ENCODE measurements around the gene RELN.

DNA sequence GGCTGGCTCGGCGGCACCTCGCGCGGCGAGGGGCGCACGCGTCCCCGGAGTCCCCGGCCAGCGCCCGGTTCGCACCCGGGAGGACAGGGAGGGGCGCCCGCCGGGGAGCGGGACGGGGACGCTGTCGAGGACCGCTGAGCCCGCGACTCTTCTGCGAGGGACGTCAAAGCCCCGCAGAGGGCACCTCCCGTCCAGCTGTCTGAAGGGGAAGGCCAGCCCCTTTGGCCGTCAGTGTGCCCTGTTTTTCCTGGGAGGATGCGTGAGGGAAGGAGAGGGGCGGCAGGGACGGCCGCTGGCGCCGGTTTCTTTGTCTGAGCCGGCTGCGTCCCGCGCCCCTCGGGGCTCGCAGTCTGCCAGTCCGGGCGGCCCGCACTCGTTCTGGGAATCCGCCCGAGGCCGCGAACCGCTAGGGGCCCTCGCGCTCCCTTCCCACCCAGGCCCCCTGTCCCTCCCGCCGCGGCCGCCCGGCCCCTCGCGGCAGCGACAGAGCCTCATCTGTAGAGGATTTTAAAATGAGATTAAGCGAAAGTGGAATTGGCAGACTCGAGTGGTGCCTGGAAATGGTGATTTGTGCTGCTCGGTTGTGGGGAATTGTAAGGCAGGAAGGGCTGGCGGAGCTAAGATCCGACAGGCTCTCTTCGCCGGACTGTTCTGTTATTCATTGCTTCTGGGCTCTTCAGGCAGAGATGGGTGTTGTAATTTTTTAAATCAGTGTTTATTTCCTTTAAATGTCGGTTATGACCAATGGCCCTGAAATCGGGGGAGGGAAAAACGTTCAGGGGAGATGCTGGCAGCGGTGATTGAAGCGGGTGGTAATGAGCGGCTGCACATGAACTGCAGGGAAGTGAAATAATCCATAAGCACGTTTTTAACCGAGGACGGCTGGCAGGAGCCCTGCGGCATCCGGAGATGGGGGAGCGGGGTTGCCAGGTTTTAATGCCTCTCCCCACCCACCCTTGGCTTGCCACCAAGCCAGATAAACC, 618 bp upstream of the RELN start:
- TF ChIP-seq EZH2 (IDR thresholded peaks at IDR 0.05; ENCODE audit: low read length, unreplicated experiment) = peak; percentile 74
- TF ChIP-seq, protein P1, sequence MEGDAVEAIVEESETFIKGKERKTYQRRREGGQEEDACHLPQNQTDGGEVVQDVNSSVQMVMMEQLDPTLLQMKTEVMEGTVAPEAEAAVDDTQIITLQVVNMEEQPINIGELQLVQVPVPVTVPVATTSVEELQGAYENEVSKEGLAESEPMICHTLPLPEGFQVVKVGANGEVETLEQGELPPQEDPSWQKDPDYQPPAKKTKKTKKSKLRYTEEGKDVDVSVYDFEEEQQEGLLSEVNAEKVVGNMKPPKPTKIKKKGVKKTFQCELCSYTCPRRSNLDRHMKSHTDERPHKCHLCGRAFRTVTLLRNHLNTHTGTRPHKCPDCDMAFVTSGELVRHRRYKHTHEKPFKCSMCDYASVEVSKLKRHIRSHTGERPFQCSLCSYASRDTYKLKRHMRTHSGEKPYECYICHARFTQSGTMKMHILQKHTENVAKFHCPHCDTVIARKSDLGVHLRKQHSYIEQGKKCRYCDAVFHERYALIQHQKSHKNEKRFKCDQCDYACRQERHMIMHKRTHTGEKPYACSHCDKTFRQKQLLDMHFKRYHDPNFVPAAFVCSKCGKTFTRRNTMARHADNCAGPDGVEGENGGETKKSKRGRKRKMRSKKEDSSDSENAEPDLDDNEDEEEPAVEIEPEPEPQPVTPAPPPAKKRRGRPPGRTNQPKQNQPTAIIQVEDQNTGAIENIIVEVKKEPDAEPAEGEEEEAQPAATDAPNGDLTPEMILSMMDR (conservative IDR thresholded peaks at IDR 0.05; ENCODE audit: low read depth, low read length) = peak; percentile 21; the same call in 1 of the 2 replicates
- peak; percentile 50; the same call in 1 of the 2 replicates for TF ChIP-seq EZH2phosphoT487 (IDR thresholded peaks at IDR 0.05; ENCODE audit: borderline replicate concordance, low read length)
